ENCODE measurements around the gene MTRFR. TPM values are rescaled to one million over a fixed set of nuclear protein-coding genes. Genes with fewer than 3 reads are reported as not detected.

MTRFR gene
- total RNA-seq (2022; extraction: Qiagen RNA extraction; ENCODE audit: low read depth), result 13.9 to 21.5 TPM (median 16.6 TPM) in 5 replicates

DNA sequence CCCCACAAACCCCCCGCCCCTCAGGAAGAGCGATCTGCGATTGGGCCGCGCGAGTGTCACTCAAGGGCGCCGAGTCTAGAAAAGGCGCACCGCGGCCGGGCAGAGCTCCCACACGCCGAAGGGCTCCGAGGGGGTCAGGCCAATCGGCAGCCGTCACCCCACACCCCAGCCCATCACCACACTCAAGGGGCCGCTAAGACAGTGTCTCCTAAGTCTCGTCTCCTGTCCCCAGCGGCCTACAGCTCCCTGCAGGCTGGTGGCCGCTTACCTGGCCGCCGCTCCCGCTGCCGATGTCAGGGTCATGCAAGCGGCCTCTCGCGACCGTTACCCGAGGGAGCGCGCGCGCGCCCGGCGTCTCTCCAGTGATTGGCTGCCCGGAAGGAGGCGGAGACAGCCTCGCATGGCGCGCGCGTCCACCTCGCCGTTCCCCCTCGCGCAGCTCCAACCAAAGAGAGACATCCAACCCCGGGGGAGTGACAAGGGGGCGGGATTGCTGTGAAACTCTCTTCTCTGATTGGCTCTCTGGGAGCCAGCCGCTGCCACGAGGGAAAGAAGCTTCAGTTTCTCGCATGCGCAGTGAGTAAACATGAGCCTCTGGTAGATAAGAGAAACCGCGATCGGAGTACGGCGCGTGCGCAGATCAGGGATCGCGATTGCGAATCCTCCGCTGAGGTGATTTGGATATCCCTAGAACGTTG is at the start of gene MTRFR, which contains the start of gene MPHOSPH9:
Gene MTRFR, plus strand, starts transcription at position 630 of the 698 bp plus-strand sequence. CDS start 20,239 bp downstream, outside the sequence.
Gene MPHOSPH9, minus strand, starts transcription at position 335 of the 698 bp plus-strand sequence. CDS start 2,777 bp downstream, outside the sequence.

Other genes with a start within 250 kb of the MTRFR start
- gene PITPNM2, start 82.3 kb upstream of the MTRFR start, total RNA-seq (2022; extraction: Qiagen RNA extraction; ENCODE audit: low read depth), result 11.7 to 20.3 TPM (median 16.9 TPM) in 5 replicates
- 19.3 to 27.6 TPM (median 20.5 TPM) in 5 replicates for gene MPHOSPH9, start 295 bp upstream of the MTRFR start, total RNA-seq (2022; extraction: Qiagen RNA extraction; ENCODE audit: low read depth)
- 97.7 to 187 TPM (median 163 TPM) in 5 replicates for gene CDK2AP1, start 38.4 kb downstream of the MTRFR start, total RNA-seq (2022; extraction: Qiagen RNA extraction; ENCODE audit: low read depth)
- 15.7 to 27.7 TPM (median 25.3 TPM) in 5 replicates for gene SBNO1, start 131.4 kb downstream of the MTRFR start, total RNA-seq (2022; extraction: Qiagen RNA extraction; ENCODE audit: low read depth)
- gene KMT5A, start 150.7 kb downstream of the MTRFR start, total RNA-seq (2022; extraction: Qiagen RNA extraction; ENCODE audit: low read depth), result 48.6 to 55.5 TPM (median 53.9 TPM) in 5 replicates
- 1.5 to 1.7 TPM (median 1.7 TPM) in 5 replicates for gene RILPL2, start 203.2 kb downstream of the MTRFR start, total RNA-seq (2022; extraction: Qiagen RNA extraction; ENCODE audit: low read depth)
- 19.1 to 23.0 TPM (median 19.7 TPM) in 5 replicates for gene SNRNP35, start 224.7 kb downstream of the MTRFR start, total RNA-seq (2022; extraction: Qiagen RNA extraction; ENCODE audit: low read depth)